GM12878 (cell line): ENCODE data around the gene SLC13A3. TPM values are rescaled to one million over a fixed set of nuclear protein-coding genes. Genes with fewer than 3 reads are reported as not detected.

ENCODE experiments used
- ATAC-seq: fragments of 200-7000 bp; cut with Tn5 transposase; 3 replicates; pipeline ENCODE4 v1.9.1; 2020; ENCODE audit warnings: mild to moderate bottlenecking, moderate library complexity
- BruUV-seq: library from RNA; stranded (reverse); fragments of 400-500 nt; replicated peaks from 2 replicates; lab custom pipeline; 2021; lab: Mats Ljungman, UMichigan
- CTCF ChIA-PET: fragments of 300-600 bp; sonication (Branson Sonifier 250); formaldehyde crosslinking; extraction: SDS; loops from one replicate; lab custom pipeline; 2021; ENCODE audit warnings: inconsistent platforms; lab: Yijun Ruan, JAX
- POLR2A ChIA-PET: fragments of 350-600 bp; formaldehyde crosslinking; extraction: SDS; loops from one replicate; lab custom pipeline; 2021; ENCODE audit warnings: inconsistent platforms; lab: Charles Lee
- RAD21 ChIA-PET: fragments of 300-600 bp; sonication (Branson Sonifier 250); formaldehyde crosslinking; loops from one replicate; lab custom pipeline; 2023; ENCODE audit warnings: antibody characterized with exemption; ENCODE audit not compliant: unreplicated experiment; lab: Charles Lee
- SMC1A ChIA-PET: fragments of 300-600 bp; sonication (Branson Sonifier 250); formaldehyde crosslinking; loops from one replicate; lab custom pipeline; 2023; ENCODE audit not compliant: unreplicated experiment, uncharacterized antibody; lab: Charles Lee
- DNase-seq: peaks from one replicate; pipeline ENCODE4 v3.0.0-alpha.2; 2011; ENCODE audit warnings: low read depth, low spot score
- FAIRE-seq: peaks from 3 replicates; lab custom pipeline; 2011; peaks lifted over from hg19 to GRCh38; lab: Jason Lieb, UNC
- H2AFZ ChIP-seq: 2 replicates; pipeline ENCODE4 v1.6.0; 2011; ENCODE audit warnings: low read depth, low read length, control low read depth; ENCODE audit not compliant: control insufficient read depth
- H3K27ac ChIP-seq: 2 replicates; pipeline ENCODE4 v1.5.1; 2011; ENCODE audit warnings: control low read depth; ENCODE audit not compliant: control insufficient read depth, insufficient read depth
- H3K27me3 ChIP-seq, 2 experiments: replicated peaks in 1 of 2; 2 replicates each; pipeline versions ENCODE4 v1.6.0 to v1.6.1; 2011; ENCODE audit warnings: low read length in 1 of 2; ENCODE audit not compliant: control insufficient read depth in 2 of 2, insufficient read depth in 2 of 2
- H3K36me3 ChIP-seq, 2 experiments: 2 replicates each; pipeline ENCODE4 v1.5.1; 2011; ENCODE audit warnings: low read length in 1 of 2; ENCODE audit not compliant: control insufficient read depth in 2 of 2, insufficient read depth in 2 of 2
- H3K4me1 ChIP-seq: 2 replicates; pipeline ENCODE4 v1.6.1; 2011; ENCODE audit warnings: mild to moderate bottlenecking, low read length, moderate library complexity, mixed read lengths; ENCODE audit not compliant: control insufficient read depth, insufficient read depth
- H3K4me2 ChIP-seq: 2 replicates; pipeline ENCODE4 v1.6.0; 2011; ENCODE audit warnings: control low read depth; ENCODE audit not compliant: control insufficient read depth, insufficient read depth
- H3K4me3 ChIP-seq: fragments of 200-600 bp; sonication (generic); 2 replicates; pipeline ENCODE4 v1.5.1; 2016
- H3K79me2 ChIP-seq: 2 replicates; pipeline ENCODE4 v1.6.0; 2011; ENCODE audit warnings: low read length; ENCODE audit not compliant: control insufficient read depth, insufficient read depth
- H3K9ac ChIP-seq: 2 replicates; pipeline ENCODE4 v1.8.0; 2011; ENCODE audit warnings: low read length, control low read depth, mixed read lengths; ENCODE audit not compliant: control insufficient read depth, insufficient read depth
- H3K9me3 ChIP-seq: replicated peaks from 3 replicates; pipeline ENCODE4 v1.5.1; 2011; ENCODE audit warnings: mild to moderate bottlenecking, low read length; ENCODE audit not compliant: control insufficient read depth, insufficient read depth
- H4K20me1 ChIP-seq: 2 replicates; pipeline ENCODE4 v1.6.0; 2011; ENCODE audit not compliant: control insufficient read depth, insufficient read depth
- CREB1 ChIP-seq: IDR thresholded peaks from 2 replicates; pipeline ENCODE4 v1.6.1; 2012; ENCODE audit warnings: low read depth, mild to moderate bottlenecking, inconsistent platforms
- FOS ChIP-seq: IDR thresholded peaks from 3 replicates; pipeline ENCODE4 v1.6.1; 2011; ENCODE audit warnings: borderline replicate concordance; ENCODE audit not compliant: insufficient read length; ENCODE audit errors: extremely low read depth
- KAT2A ChIP-seq: conservative IDR thresholded peaks from 2 replicates; pipeline ENCODE4 v1.6.1; 2011; ENCODE audit warnings: low read depth, low read length; ENCODE audit not compliant: control insufficient read depth
- MLLT1 ChIP-seq: fragments of 450-650 bp; IDR thresholded peaks from 2 replicates; pipeline ENCODE4 v1.6.1; 2016; ENCODE audit warnings: mild to moderate bottlenecking
- NFIC ChIP-seq: IDR thresholded peaks from 2 replicates; pipeline ENCODE4 v1.6.1; 2012; ENCODE audit warnings: low read depth, mild to moderate bottlenecking, inconsistent platforms, low read length, moderate library complexity
- PRDM15 ChIP-seq: fragments of 450-650 bp; formaldehyde crosslinking; IDR thresholded peaks from 2 replicates; pipeline ENCODE4 v1.4.0; 2020; ENCODE audit warnings: mild to moderate bottlenecking, moderate library complexity
- RB1 ChIP-seq: fragments of 450-650 bp; formaldehyde crosslinking; IDR thresholded peaks from 2 replicates; pipeline ENCODE4 v1.6.1; 2017; ENCODE audit warnings: mild to moderate bottlenecking, borderline replicate concordance
- ZNF207 ChIP-seq: fragments of 450-650 bp; IDR thresholded peaks from 2 replicates; pipeline ENCODE4 v1.6.1; 2014; ENCODE audit warnings: antibody characterized with exemption, mild to moderate bottlenecking, borderline replicate concordance
- WGBS: methylation state at CpG from one replicate; pipeline ENCODE4 v1.1.6; 2016; ENCODE audit warnings: low lambda C conversion rate; ENCODE audit not compliant: insufficient replicate concordance, insufficient coverage; ENCODE audit errors: missing lambda C conversion rate; 5-methylcytosine and 5-hydroxymethylcytosine counted together
- in situ Hi-C: fragments of 300-500 bp; cut with MboI; formaldehyde crosslinking; loops from 9 replicates; pipeline ENCODE4 v1.14.3; 2018; ENCODE audit warnings: mixed read lengths
- intact Hi-C: fragments of 100-400 bp; cut with micrococcal nuclease; formaldehyde crosslinking; loops from one replicate; pipeline ENCODE4 v1.14.2; 2022; ENCODE audit not compliant: unreplicated experiment
- polyA plus RNA-seq, 11 experiments: library from polyadenylated mRNA; depleted of rRNA in 4 of 11; unstranded in 6 of 11; stranded (reverse) in 5 of 11; fragments of >200 nt; fragmentation: Nextera tagmentation in 4 of 11; fragmentation: Illumina TruSeq in 1 of 11; extraction: Ambion mirVana in 4 of 11; extraction: Trizol in 1 of 11; gene quantifications; 1 replicate in 1 of 11; 2 replicates in 10 of 11; pipeline versions ENCODE4 v1.2.1 to v1.2.3, GENCODE V29; 2011 to 2016; ENCODE audit warnings: inconsistent platforms in 2 of 11, missing spikeins in 2 of 11, low read depth in 1 of 11
- total RNA-seq, 4 experiments: library from RNA; depleted of rRNA in 3 of 4; stranded (reverse); fragments of >200 nt in 3 of 4; fragmentation: Illumina TruSeq in 1 of 4; extraction: Trizol in 1 of 4; gene quantifications; 2 replicates each; pipeline versions ENCODE4 v1.2.1 to v1.2.3, GENCODE V29; 2013 to 2021

Gene SLC13A3
- total and polyA plus RNA-seq, 10 of the 15 experiments (the other 5 are each of a cell fraction or from before 2014, with no cell fraction given) = 0.03 to 0.76 (median 0.07) TPM; not detected in 4

DNA sequence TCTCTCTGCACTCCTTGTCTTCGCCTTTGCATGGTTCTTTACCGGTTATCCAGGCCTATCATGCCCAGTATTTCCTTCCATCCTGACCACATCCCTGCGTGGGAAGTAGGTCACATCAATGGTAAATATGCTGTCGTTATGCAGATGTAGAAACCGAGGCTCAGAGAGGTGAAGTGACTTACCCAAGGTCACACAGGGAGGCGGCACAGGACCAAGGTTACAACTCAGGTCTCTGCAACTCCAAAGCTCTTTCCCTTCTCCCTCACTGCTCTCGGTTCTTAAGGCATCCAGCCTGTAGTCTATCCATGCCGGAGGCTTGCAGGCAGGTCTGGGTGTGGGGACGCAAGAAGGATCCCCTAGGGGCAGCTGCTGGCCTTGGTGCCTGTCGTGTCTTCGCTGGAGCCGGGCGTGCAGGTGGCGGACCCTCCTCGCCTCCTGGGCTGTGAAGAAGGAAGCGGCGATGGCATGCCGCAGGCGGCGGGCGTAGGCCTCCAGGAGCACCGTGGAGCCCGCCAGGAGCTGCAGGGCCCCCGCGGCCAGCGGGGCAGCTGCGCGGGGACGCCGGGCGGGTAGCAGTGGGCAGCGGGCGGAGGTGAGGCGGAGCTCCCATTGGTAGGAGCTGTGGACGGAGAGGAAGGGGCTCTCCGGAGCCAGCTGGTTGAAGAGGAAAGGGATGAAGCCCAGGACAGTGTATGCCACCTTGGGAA lies 109.9 kb downstream of the SLC13A3 start:
- 77% methylated on average over 36 of the region's 36 CpGs for WGBS
- H4K20me1 ChIP-seq = no peaks in the 10 kb centered on the region
- no peaks in the 10 kb centered on the region for H3K79me2 ChIP-seq
- H3K4me1 ChIP-seq = peaks cover 18% of the 10 kb centered on the region
- BruUV-seq = no TSS peak
- H3K9me3 ChIP-seq = no peaks in the 10 kb centered on the region; the same call in 2 of the 3 replicates
- ChIA-PET RAD21 (interaction anchor here (1.3 kb wide), 1 partner anchor 146 kb away, joined by 3 read pairs; no protein-coding TSS in a partner anchor), SMC1A (no interaction called here), CTCF (interaction anchor here (0.6 to 1.4 kb wide), 3 partner anchors 11 to 555 kb away, joined by 3 to 4 read pairs (median 3); no protein-coding TSS in a partner anchor), POLR2A (no interaction called here)
- in situ Hi-C loops (no loop called here), intact Hi-C loops (loop anchor here (5.0 kb wide), 1 partner anchor 141 kb away; no protein-coding TSS in a partner anchor)
- H3K4me3 ChIP-seq = no peak overlapping the region
- no peak overlapping the region for H3K9ac ChIP-seq
- FAIRE-seq = no peak
- H2AFZ ChIP-seq = no peak overlapping the region
- H3K27me3 ChIP-seq = peaks cover 0 to 3% of the 10 kb centered on the region in 2 experiments; a peak in 3 of 4 replicates
- no peak for DNase-seq
- H3K27ac ChIP-seq = no peak overlapping the region
- no peak overlapping the region for H3K4me2 ChIP-seq
- TF ChIP-seq KAT2A (no peak), PRDM15 (no peak), ZNF207 (no peak), RB1 (no peak), MLLT1 (no peak), NFIC (no peak), CREB1 (no peak), FOS (no peak)
- no peak for ATAC-seq
- H3K36me3 ChIP-seq = no peaks in the 10 kb centered on the region
